CMK (cell line): Measurements from ENCODE around the gene EIF4A2.
"Not testable (repeated sequence)": the region's sequence is repeated elsewhere in the genome, so short reads cannot be mapped to it uniquely, and the experiment has no call there.

ENCODE experiments used
- DNase-seq: peaks from one replicate; pipeline ENCODE4 v3.0.0-alpha.2; 2010; ENCODE audit warnings: low read depth

The EIF4A2 gene

GRCh38 chr3:186821429-186822387 lies 38.3 kb downstream of the EIF4A2 start:
- DNase-seq = no peak

- not testable (repeated sequence) for DNase-seq
These were observed 39.0 kb downstream of the EIF4A2 start for GRCh38 chr3:186822388-186822759.

- no peak for DNase-seq
These were observed 40.0 kb downstream of the EIF4A2 start for GRCh38 chr3:186823386-186823785.

GRCh38 chr3:186824430-186825139 lies 41.2 kb downstream of the EIF4A2 start:
- no peak for DNase-seq

GRCh38 chr3:186825294-186825821 lies 42.0 kb downstream of the EIF4A2 start:
- DNase-seq = no peak

- DNase-seq = no peak
These were observed 42.6 kb downstream of the EIF4A2 start for GRCh38 chr3:186825872-186826409.

- DNase-seq = no peak
These were observed 43.1 kb downstream of the EIF4A2 start for GRCh38 chr3:186826410-186826975.

GRCh38 chr3:186826976-186827857 lies 43.8 kb downstream of the EIF4A2 start:
- DNase-seq = peak; percentile 40

GRCh38 chr3:186828340-186828739 lies 45.0 kb downstream of the EIF4A2 start:
- no peak for DNase-seq

GRCh38 chr3:186831798-186832197 lies 48.4 kb downstream of the EIF4A2 start:
- no peak for DNase-seq

- DNase-seq = no peak
These were observed 48.9 kb downstream of the EIF4A2 start for GRCh38 chr3:186832276-186832675.
